GM18907 (cell line): ENCODE results near the gene HACE1.
"Not testable (repeated sequence)": the region's sequence is repeated elsewhere in the genome, so short reads cannot be mapped to it uniquely, and the experiment has no call there.

ENCODE experiments used
- ATAC-seq: cut with Tn5 transposase; IDR thresholded peaks from one replicate; pipeline ENCODE4 v1.9.1; 2021; ENCODE audit warnings: mild to moderate bottlenecking, moderate library complexity; ENCODE audit not compliant: unreplicated experiment

HACE1 gene

DNA sequence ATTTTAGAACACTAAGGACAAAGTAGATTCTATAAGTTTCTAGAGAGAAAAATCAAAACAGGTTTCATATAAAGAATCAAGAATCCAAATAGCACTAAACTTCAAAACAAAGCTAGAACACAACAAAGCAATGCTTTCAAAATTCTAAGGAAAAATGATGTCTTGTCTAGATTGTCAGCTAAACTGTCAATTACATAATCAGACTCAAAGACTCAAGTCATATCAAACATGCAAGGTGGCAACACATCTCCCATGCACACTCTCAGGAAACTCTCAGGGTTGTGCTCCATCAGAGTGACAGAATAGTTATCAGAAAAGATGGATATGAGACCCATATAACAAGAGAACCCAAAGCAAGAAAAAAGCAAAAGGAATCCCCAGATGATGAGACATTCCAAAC is 23.9 kb downstream of the HACE1 start:
- ATAC-seq = no peak

DNA sequence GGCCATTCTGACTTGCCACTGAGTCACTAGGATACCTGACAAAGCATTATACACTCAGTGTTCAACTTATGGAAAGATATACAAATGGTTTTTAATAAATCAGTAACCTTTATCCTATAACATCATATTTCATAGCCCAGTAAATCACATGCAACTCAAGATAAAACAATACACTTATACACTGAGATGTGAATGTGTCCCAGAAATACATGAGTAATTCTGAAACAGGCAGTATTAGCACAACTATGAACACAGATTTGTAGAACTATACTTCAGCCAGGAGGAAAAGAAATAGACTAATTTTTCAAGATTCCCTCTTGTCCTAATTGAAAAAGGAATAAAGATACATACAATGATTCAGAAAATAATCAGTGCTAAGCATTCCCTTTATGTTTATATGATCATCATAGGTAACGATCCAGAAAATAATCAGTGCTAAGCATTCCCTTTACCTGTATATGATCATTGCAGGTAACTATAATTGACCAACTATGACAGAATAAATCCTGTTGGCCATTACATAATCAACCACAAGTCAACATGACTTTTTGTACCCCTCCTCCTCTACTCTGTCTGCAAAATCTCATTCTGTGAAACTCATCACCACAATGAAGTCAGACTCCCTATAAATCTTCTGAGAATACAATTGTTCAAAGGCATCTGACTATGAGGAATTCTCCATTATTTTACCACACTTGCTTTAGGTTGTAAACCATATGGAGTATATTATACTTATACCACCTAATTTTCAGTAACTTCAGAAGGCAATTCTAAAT is 30.3 kb downstream of the HACE1 start:
- ATAC-seq = no peak

DNA sequence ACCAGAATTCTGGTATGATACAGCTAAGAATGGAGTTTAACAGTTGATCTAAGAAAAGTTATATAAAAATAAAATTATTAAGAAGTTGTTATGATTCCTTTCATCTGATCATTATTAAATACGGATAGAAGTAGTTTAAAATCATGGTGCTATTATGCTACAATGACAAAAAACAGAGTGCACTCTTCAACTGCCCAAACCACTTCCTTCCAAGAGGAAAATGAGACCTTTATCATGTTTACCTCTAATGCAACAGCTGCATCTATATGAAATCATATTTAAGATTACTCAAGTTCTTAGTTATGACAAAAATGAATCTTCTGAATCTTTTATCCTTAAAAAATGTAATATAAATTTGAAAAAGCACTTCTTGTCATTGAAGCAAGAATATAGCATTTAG is 31.2 kb downstream of the HACE1 start:
- ATAC-seq = no peak

DNA sequence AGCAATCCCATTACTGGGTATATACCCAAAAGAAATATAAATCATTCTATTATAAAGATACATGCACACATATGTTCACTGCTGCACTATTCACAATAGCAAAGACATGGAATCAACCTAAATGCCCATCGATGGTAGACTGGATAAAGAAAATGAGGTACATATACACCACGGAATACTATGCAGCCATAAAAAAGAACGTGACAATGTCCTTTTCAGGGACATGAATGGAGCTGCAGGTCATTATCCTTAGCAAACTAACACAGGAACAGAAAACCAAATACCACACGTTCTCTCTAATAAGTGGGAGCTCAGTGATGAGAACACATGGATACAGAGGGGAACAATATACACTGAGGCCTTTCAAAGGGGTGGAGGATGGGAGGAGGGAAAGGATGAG is 38.9 kb downstream of the HACE1 start:
- ATAC-seq = not testable (repeated sequence)

DNA sequence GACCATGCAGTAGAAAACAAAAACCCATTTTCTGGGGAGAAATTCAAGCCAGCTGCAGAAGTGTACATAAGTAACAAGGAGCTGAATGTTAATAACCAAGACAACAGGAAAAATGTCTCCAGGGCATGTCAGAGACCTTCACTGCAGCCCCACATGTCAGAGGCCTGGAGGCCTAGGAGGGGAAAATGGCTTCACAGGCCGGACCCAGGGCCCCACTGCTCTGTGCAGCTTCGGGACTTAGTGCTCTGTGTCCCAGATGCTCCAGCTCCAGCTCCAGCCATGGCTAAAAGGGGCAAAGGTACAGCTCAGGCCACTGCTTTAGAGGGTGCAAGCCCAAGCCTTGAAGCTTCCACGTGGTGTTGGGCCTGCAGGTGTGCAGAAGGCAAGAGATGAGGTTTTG is 43.6 kb downstream of the HACE1 start:
- ATAC-seq = no peak

DNA sequence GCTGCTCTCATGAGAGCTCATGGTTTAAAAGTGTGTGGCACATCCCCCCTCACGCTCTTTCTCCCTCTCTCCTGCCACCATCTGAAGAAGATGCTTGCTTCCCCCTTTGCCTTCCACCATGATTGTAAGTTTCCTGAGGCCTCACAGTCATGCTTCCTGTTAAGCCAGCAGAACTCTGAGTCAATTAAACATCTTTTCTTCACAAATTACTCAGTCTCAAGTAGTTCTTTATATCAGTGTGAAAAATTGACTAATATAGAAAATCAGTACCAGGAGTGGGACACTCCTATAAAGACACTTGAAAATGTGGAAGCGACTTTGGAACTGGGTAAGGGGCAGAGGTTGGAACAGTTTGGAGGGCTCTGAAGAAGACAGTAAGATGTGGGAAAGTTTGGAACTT is 45.0 kb downstream of the HACE1 start:
- no peak for ATAC-seq

DNA sequence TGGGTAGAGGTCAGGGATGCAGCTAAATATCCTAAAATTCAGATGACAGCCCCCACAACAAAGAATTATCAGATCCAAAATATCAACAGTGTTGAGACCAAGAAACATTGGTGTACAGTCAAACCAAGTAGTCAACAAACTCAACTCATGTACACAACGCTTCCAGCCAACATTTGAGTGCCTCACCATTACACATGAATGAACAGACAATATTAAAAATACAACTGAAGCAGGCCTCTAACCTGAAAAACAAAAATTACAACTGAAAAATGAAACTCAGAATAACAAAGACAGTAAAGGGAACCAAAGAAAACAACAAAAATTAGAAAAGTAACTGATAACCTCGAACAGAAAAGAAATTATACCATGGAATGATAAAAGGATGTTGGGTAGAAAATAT is 46.2 kb downstream of the HACE1 start:
- ATAC-seq = no peak

DNA sequence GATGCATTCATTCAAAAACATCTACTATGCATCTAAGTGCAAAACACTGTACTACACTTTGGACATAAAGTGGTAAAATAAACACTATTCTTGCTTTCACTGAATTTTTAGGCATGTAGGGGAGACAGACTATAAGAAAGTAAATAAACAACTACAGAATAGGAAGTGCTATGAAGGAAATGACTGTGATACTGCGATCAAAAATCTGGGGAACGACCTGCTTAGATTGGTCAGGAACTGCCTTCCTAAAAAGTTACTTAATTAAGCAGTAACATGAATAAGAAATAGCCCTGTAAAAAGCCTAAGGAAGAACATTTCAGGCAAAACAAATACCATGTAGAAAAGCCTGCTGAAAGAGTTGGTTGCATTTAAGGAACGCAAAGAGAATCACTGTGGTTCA is 50.6 kb downstream of the HACE1 start:
- ATAC-seq = no peak

DNA sequence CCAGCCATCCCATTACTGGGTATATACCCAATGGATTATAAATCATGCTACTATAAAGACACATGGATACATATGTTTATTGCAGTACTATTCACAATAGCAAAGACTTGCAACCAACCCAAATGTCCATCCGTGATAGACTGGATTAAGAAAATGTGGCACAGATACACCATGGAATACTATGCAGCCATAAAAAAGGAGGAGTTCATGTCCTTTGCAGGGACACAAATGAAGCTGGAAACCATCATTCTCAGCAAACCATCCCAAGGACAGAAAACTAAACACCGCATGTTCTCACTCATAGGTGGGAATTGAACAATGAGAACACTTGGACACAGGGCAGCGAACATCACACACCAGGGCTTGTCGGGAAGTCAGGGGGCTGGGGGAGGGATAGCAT is 54.4 kb downstream of the HACE1 start:
- ATAC-seq = not testable (repeated sequence)

DNA sequence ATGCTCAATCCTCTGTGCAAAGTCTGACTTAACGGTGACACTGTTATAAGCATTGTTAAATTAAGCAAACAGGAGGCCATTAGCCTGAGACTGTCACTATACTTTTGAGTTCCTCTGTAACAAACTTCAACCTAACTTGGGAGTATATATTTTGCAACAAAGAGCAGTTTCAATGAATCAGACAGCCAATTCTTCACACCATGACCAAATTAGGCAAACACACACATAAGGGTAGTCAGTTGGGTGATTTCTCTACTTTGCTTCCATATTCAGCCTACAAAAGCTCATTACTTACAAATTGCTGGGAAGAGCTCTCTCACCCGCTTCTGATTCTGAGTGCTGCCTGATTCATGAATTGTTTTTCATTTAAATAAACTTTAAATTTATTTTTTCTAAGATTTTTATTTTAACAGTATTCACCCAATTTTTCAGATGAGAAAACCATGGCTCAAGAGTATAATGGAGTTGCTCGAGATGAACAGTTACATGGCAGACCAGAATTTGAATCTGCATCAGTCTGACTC is 60.5 kb downstream of the HACE1 start:
- no peak for ATAC-seq

DNA sequence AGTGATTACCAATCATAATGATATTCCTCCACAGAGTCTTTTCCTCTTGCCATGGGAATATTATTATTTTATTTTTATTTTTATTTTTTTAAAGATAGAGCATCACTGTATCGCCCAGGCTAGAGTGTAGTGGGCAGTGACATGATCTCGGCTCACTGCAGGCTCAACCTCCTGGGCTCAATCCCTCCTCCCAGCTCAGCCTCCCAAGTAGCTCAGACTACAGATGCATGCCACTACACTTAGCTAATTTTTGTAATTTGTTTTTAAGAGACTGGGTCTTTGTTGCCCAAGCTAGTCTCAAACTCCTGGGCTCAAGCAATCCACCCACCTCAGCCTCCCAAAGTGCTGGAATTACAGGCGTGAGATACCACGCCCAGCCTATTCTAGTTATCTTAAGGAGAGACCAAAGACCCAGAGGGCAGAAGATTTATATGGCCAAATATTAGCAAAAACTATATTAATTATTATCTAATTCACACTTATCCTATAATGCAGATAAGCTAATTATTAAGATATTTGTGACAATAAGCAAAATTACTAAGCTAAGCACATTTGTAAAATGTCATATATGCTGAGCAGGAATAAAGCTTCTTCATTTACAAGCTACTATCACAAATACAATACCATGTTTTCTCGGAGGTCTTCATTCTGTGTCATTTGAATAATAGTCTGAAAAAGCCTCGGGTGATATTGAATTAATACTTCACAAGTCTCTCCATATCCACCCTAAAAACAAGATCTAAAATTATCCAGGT is 63.5 kb downstream of the HACE1 start:
- no peak for ATAC-seq

DNA sequence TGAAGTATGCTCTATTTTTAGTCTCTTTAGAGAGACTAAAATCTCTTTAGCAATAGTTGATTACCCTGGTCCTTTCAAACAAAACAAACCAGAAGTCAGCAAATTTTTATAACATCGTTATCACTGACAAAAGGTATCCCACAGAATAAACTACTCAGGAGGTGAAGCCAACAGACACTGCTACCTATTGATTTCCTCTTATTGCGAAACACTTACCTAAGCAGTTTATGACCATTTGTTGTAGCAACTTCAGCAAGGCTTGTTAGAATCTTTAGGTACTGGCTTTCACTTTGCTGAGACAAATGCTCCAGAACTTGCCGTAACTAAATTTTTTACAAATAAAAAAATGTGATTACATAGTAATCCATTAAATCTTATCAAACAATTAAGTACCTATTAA is 64.4 kb downstream of the HACE1 start:
- ATAC-seq = no peak

DNA sequence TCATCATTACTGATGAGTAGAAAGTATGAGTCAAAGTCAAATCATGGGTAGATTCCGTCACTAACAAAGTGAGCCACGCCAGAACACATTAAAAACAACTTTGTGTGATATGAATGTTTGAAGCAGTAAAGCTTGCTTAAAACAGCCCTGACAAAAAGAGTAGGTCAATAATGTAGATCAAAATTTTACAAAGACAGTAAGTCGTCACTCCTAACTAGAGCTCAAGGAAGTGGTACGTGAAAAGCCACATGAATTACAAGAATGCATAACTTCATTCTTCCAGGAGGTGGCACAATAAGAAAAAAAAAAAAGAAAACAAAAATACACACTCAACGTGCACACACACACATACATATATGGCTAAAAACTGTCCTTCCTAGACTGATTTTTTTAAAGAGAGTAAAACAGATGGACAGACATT is 69.9 kb downstream of the HACE1 start:
- peak; percentile 93 for ATAC-seq

DNA sequence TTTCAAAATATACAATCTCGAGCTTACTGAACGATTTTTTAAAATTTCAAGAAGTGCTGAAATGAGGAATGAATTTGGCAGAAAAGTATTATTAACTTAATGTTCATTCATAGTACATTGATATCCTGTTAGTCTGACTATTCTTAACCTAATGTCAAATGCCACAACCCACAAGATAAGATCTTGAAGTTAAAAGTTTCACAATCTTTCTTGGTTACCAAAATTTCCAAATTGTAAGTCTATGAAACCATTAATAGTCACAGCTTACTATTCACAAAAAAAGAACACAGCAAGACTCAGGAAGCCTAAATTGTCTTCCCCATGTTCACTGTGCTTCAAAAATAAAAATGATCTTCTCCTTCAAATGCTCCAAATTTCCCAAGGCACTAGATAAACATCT is 71.3 kb downstream of the HACE1 start:
- no peak for ATAC-seq

DNA sequence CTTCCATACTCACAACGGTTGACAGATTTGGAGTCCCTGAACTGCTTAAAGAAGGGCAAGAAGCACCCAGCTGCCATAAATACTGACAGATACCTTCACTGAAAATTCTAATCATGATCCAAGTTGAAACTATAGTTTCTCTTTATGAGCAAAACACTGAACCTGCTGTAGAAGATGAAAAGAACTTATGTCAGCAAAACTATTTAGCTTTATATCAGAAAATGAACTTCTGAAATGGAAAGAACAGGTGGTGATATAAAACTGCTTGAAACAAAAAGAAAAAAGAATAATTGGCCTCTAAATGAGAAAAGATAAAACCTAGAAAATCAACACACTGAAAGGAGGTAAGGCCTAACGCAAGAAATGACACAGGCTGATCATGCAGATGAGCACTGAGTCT is 72.4 kb downstream of the HACE1 start:
- ATAC-seq = no peak

DNA sequence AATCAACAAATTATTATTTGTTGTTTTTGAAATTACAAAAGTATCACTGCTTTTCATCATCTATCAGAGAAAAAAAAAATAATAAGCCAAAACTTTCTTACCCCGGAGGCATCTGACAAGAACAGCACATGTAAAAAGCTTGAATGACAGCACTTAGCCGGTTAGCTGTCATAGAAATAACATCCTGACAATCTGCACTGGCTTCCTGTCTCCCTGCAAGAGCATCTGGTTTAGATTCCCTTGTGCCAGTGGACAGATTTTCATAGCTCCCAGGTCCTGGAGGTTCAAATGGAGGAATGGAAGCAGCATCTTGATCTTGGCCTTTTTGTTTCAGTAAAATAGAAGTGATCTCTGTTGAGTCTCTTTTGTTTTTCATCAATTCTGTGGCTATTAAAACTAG is 74.8 kb downstream of the HACE1 start:
- ATAC-seq = no peak

DNA sequence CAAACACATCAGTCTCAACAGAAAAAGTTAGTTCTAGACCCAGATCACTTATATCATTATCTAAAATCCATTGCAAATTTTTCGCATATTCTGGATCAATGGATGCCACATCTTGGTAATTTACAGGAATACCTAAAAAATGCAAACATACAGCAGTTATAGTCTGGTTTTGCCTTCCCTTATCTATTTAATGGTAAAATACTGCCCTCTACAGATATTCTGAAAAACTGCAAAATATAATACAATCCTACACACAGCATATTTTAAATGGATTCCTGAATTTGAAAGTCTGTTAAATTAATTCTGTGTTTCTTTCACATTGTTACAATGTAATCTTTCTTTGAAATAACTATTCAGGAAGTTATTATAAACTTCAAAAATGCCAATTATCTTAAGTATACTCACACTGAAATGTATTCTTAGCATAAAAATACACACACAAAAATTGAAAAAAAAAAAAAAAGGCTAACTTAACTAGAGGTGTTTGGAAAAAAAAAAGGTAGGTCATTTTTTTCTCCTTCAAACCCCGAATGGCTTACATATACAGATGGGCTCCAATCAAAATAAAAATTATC is 88.4 kb downstream of the HACE1 start:
- ATAC-seq = peak; percentile 69

DNA sequence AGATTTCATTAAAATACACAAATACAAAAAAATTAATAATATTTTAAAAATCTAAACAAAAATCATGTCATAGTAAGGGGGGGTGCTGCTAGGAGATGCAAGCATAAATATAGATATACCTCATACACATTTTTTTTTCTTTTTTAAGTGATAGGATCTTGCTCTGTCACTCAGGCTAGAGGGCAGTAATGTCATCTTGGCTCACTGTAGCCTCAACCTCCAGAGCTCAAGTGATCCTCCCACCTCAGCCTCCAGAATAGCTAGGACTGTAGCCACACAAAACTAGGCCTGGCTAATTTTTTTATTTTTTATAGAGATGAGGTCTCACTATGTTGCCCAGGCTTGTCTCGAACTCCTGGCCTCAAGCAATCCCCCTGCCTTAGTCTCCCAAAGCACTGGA is 90.8 kb downstream of the HACE1 start:
- ATAC-seq = no peak

DNA sequence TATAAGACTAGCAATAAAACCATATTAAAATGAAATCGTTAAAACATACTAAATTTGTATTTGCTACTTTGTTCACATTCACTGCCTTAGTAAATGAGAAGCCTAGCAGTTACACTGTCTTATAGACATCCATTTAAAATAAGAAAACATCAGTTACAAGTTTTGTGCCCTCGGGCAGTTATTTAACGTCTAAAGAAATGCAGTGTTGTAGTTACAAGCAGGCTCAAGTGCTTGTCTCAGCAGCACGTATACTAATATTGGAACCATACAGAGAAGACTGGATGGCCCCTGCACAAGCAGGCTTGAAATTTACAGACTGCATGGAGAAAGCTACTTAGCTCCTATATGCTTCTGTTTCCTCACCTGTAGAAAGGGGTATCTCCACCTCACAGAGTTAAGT is 93.1 kb downstream of the HACE1 start:
- no peak for ATAC-seq

DNA sequence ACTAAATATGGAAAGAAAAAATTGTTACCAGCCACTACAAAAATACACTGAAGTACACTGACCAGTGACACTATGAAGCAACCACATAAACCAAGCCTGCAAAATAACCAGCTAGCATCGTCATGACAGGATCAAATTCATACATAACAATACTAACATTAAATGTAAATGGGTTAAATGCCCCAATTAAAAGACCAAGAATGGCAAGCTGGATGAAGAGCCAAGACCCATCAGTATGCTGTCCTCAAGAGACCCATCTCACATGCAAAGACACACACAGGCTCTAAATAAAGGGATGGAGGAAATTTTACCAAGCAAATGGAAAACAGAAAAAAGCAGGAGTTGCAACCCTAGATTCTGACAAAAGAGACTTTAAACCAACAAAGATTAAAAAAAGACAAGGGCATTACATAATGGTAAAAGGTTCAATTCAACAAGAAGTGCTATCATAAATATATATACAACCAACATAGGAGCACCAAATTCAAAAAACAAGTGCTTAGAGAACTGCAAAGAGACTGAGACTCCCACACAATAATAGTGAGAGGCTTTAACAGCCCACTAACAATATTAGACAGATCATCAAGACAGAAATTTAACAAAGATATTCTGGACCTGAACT is 104.8 kb downstream of the HACE1 start:
- no peak for ATAC-seq

DNA sequence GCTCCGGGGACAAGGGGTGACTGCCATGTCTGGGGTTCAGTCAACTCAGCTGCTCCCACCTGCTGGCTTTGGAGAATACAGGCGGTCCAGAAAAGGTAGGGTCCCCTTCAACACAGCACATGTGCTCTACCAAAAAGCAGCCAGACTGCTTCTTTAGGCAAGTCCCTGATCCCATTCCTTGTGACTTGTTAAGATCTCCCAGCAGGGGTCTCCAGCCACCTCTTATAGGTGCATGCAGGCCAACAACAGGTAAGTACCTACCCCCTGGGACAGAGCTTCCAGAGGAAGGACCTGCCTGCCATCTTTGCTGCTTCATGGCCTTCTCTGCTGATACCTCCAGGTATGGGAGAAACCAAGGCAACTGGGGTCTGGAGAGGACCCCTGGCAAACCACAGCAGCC is 106.5 kb downstream of the HACE1 start:
- no peak for ATAC-seq
